Measurements from ENCODE around the gene ACER2.
"Not testable (repeated sequence)": the region's sequence is repeated elsewhere in the genome, so short reads cannot be mapped to it uniquely, and the experiment has no call there.

The ACER2 gene

GRCh38 chr9:19409401-19410194 lies 789 bp downstream of the ACER2 start:
- DNase-seq (ENCODE audit: low read depth), result no peak

- DNase-seq (ENCODE audit: low read depth), result no peak
Measured at GRCh38 chr9:19410195-19410503, 1.3 kb downstream of the ACER2 start.

DNA sequence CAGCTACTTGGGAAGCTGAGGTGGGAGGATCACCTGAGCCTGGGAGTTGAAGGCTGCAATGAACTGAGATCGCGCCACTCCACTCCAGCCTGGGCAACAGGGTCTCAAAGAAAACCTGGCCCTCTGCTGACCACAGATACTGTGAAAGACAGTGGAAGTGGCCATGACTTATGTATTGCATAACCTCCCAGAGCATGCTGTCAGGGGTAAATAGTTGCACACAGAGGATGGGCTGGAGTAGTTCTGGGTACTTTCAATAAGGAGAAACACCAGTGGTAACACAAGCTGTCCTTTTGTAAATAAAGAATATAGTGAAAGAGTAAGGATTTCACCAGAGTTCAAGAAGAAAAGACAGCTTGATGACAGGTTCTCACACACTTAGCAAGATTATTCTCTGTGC lies 1.8 kb downstream of the ACER2 start:
- no peak for DNase-seq (ENCODE audit: low read depth)

GRCh38 chr9:19411316-19411715 lies 2.5 kb downstream of the ACER2 start:
- no peak for DNase-seq (ENCODE audit: low read depth)

- DNase-seq (ENCODE audit: low read depth), result not testable (repeated sequence)
Measured at GRCh38 chr9:19413456-19413855, 4.6 kb downstream of the ACER2 start.

GRCh38 chr9:19416143-19416542 lies 7.3 kb downstream of the ACER2 start:
- no peak for DNase-seq (ENCODE audit: low read depth)

DNA sequence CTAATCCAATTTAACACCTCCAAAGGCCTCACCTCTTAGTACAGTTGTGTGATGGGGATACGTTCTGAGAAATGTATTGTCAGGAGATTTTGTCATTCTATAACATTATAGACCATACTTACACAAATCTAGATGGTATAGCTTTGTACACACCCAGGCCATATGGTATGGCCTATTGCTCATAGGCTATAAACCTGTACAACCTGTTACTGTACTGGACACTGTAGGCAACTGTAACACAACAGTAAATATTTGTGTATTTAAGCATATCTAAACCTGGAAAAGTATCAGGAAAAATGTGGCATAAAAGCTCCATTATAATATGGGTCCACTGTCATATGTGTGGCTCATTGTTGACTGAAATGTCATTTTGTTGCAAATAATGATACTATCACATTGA lies 12.1 kb downstream of the ACER2 start:
- no peak for DNase-seq (ENCODE audit: low read depth)

DNA sequence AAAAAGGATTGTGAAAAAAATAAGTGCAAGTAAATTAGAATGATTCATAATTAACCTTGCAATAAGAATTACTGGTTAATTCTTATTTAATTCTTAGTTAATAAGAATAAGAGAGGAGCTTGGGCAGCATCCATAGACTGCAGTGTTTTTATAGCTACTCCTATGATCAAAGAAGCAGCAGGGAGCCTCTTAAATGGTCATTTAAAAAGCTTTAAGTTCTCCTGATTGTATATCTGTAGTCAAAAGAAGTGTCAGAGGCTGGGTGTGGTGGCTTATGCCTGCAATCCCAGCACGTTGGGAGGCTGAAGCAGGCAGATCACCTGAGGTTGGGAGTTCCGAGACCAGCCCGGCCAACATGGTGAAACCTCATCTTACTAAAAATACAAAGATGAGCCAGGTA lies 14.4 kb downstream of the ACER2 start:
- DNase-seq (ENCODE audit: low read depth), result no peak

GRCh38 chr9:19424176-19424779 lies 15.5 kb downstream of the ACER2 start:
- no peak for DNase-seq (ENCODE audit: low read depth)

- DNase-seq (ENCODE audit: low read depth), result no peak
Measured at GRCh38 chr9:19429595-19429994, 20.8 kb downstream of the ACER2 start.

- no peak for DNase-seq (ENCODE audit: low read depth)
Measured at GRCh38 chr9:19430201-19430760, 21.5 kb downstream of the ACER2 start.

- no peak for DNase-seq (ENCODE audit: low read depth)
Measured at GRCh38 chr9:19431361-19432171, 22.8 kb downstream of the ACER2 start.

GRCh38 chr9:19432473-19432872 lies 23.7 kb downstream of the ACER2 start:
- no peak for DNase-seq (ENCODE audit: low read depth)

- DNase-seq (ENCODE audit: low read depth), result not testable (repeated sequence)
Measured at GRCh38 chr9:19433729-19434128, 24.9 kb downstream of the ACER2 start.

DNA sequence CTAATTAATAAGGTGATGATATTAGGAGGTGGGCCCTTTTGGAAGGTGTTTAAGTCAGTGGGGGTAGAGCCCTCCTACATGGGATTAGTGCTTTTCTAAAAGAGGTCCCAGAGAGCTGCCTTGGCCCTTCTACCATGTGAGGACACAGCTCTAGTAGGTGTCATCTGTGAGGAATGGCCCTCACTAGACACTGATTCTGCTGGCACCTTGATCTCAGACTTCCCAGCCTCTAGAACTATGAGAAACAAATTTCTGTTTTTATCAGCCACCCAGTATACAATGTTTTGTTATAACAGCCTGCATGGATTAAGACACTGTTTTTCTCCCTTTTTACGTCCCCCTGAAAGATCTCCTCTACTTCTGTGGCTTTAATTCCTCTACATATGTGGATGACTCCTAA lies 31.6 kb downstream of the ACER2 start:
- no peak for DNase-seq (ENCODE audit: low read depth)

GRCh38 chr9:19440823-19441580 lies 32.2 kb downstream of the ACER2 start:
- DNase-seq (ENCODE audit: low read depth), result no peak

DNA sequence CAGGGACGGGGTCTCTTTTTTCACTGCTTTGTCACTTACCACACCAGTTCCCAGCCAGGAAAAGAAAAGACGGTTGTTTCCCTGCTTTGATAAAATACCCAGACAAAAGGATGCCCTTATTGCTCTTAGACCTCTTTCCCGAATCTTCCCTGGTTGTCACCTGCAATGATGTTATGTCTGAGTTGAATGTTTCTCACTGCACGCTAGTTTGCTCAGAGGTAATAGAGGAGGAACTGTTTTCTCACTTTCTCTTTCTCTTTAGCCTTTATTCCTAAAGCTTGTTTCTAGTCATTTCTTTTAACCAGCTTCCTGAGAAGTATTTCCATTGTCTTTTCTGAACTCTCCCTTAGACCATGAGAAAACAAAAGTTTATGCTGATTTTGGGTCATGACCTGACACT lies 32.9 kb downstream of the ACER2 start:
- no peak for DNase-seq (ENCODE audit: low read depth)

DNA sequence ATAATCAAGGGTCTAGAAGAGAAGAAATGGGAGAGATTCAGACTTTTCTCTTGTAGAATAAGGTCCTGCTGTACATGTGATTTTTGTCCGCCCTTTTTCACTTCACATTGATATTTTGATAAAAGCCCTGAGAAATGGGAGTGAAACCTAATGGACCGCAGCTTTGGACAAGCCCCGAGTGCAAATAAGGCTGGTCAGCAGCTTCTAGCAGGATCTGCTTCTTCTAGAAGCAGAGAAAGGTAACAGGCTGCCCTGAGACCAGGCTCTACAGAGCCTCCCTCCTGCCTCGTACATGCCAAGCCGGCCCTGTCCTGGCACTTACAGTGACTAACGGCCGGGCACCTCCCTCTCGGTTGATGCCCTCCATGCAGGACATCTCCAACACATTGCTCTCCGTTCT lies 33.4 kb downstream of the ACER2 start:
- DNase-seq (ENCODE audit: low read depth), result no peak

GRCh38 chr9:19445452-19445851 lies 36.6 kb downstream of the ACER2 start:
- DNase-seq (ENCODE audit: low read depth), result no peak

DNA sequence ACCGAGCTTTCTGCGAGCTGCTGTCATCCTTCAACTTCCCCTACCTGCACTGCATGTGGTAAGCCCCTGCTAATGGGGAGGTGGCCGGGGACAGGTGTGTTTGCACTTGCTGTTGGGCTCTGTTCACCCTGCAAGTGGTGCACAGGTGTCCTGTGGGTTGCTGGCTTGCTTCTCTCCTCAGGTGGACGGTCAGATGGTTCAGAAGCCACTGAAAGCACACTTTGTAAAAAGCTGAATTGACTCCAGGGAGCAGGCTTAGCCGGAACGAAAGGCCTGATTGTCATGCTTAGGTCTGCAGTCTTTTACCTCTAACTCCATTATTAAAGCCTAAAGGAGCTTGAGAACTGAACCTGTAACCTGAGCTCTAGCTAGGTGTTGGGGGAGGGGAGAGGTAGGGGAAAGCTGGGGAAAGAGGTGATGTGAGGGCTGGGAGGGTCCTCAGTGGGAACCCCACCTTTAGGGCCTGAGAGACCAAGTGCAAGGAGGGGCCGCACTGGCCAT lies 37.6 kb downstream of the ACER2 start:
- DNase-seq (ENCODE audit: low read depth), result no peak

DNA sequence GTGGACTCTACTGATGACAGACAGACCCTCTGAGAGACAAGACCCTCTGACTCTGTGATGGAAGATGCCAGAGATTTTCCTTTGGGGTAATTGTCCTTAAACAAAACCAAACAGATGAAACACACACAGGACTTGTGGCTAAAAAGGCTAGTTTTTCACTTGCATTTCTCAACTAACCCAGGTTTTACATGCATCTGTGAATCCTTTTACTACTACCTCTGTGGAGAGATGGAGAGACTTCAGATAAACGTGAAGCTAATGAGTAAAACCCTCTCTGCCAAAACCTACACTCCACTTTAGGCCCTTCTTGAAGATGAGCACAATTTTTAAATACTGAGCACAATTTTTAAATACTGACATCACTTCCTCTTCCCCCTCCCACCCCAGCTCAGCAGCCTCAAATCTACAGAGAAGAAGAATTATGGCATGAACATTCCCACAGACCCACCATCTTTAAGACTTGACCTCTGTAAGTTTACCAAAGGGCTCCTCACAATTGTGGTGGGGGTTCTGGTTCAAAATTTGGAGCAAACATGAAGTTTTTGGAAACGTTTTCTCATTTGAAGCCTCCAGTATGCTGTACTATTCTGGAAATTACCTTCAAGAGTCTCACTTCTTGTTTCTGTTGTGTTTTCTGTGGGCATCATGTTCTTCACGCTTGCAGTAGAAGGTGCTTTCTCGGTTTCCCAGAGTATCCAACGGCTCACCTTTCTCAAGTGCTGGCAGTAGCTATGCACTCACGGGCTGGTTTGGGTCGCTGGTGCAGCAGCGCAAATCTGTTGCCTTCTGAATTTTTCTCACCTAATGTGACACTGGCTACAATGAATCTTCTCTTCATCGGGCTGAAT lies 42.7 kb downstream of the ACER2 start:
- no peak for DNase-seq (ENCODE audit: low read depth)

All from activated T-cell treated with anti-CD3 and anti-CD28 coated beads for 1 hour (primary cell).